Bronchial epithelial cell (primary cell): ENCODE measurements around the gene C1RL. TPM values are rescaled to one million over a fixed set of nuclear protein-coding genes. Genes with fewer than 3 reads are reported as not detected.
"Not testable (repeated sequence)": the region's sequence is repeated elsewhere in the genome, so short reads cannot be mapped to it uniquely, and the experiment has no call there.

Experiments
- DNase-seq: peaks from one replicate; pipeline ENCODE4 v3.0.0-alpha.2; 2010; ENCODE audit warnings: low read depth
- FAIRE-seq: peaks from 2 replicates; lab custom pipeline; 2011; peaks lifted over from hg19 to GRCh38; lab: Jason Lieb, UNC
- H3K27me3 ChIP-seq: 2 replicates; pipeline ENCODE4 v1.5.1; 2011; ENCODE audit warnings: low read length; ENCODE audit not compliant: control insufficient read depth, insufficient read depth
- H3K36me3 ChIP-seq: 2 replicates; pipeline ENCODE4 v1.5.1; 2011; ENCODE audit warnings: low read length; ENCODE audit not compliant: control insufficient read depth, insufficient read depth
- H3K4me3 ChIP-seq: 2 replicates; pipeline ENCODE4 v1.5.1; 2011; ENCODE audit warnings: mild to moderate bottlenecking, low read depth, low read length, control low read depth
- CTCF ChIP-seq: IDR thresholded peaks from 2 replicates; pipeline ENCODE4 v1.5.1; 2011; ENCODE audit warnings: mild to moderate bottlenecking, moderate library complexity, low read length, control low read depth, inconsistent platforms; ENCODE audit not compliant: insufficient read depth, severe bottlenecking
- total RNA-seq: library from RNA; depleted of rRNA; stranded (reverse); fragments of >200 nt; gene quantifications from 2 replicates; pipeline ENCODE4 v1.2.1, GENCODE V29; 2014

Gene C1RL
- total RNA-seq, 1 donor from 2014 or later, result 11.3 TPM

- H3K4me3 ChIP-seq, result no peak overlapping the region
- H3K27me3 ChIP-seq, result no peaks in the 10 kb centered on the region
- no peak for FAIRE-seq
- H3K36me3 ChIP-seq, result peaks cover 20% of the 10 kb centered on the region
- TF ChIP-seq CTCF, result no peak
- no peak for DNase-seq
These were observed 3.0 kb upstream of the C1RL start for GRCh38 chr12:7112041-7112440.

- peaks cover 13% of the 10 kb centered on the region for H3K36me3 ChIP-seq
- FAIRE-seq (no peak), DNase-seq (no peak)
- H3K4me3 ChIP-seq, result no peak overlapping the region
- no peak for TF ChIP-seq CTCF
- no peaks in the 10 kb centered on the region for H3K27me3 ChIP-seq
These were observed 1.6 kb upstream of the C1RL start for GRCh38 chr12:7110661-7111060.

- DNase-seq (no peak), FAIRE-seq (no peak)
- H3K27me3 ChIP-seq, result no peaks in the 10 kb centered on the region
- peak overlapping the region; percentile 65 for H3K4me3 ChIP-seq
- TF ChIP-seq CTCF, result no peak
- H3K36me3 ChIP-seq, result peaks cover 6% of the 10 kb centered on the region
These were observed 532 bp upstream of the C1RL start for GRCh38 chr12:7109572-7109920.

- FAIRE-seq (no peak), DNase-seq (peak; percentile 76)
- Histone ChIP-seq H3K36me3 (peaks cover 11% of the 10 kb centered on the region), H3K4me3 (peak overlapping the region; percentile 65), H3K27me3 (no peaks in the 10 kb centered on the region)
- no peak for TF ChIP-seq CTCF
These were observed 815 bp downstream of the C1RL start for GRCh38 chr12:7108003-7108795.

- Histone ChIP-seq H3K36me3 (peaks cover 11% of the 10 kb centered on the region), H3K27me3 (no peaks in the 10 kb centered on the region), H3K4me3 (peak overlapping the region; percentile 65)
- no peak for FAIRE-seq
- DNase-seq, result peak; percentile 61
- TF ChIP-seq CTCF, result no peak
These were observed 1.4 kb downstream of the C1RL start for GRCh38 chr12:7107636-7108002.

- DNase-seq, result not testable (repeated sequence)
These were observed 1.8 kb downstream of the C1RL start for GRCh38 chr12:7107181-7107580.

More at GRCh38 chr12:7107181-7107580, 1.8 kb downstream of the C1RL start:
- not testable (repeated sequence) for FAIRE-seq, H3K4me3 ChIP-seq, H3K27me3 ChIP-seq
- H3K36me3 ChIP-seq, result peaks cover 15% of the 10 kb centered on the region
